Measurements from ENCODE around the gene SCAMP4. TPM values are rescaled to one million over a fixed set of nuclear protein-coding genes. Genes with fewer than 3 reads are reported as not detected.

The SCAMP4 gene
- total RNA-seq, 1 experiment from 2014 or later = 69.0 TPM

GRCh38 chr19:1858412-1859081 lies 46.7 kb upstream of the SCAMP4 start:
- Histone ChIP-seq H2AK5ac (ENCODE audit: insufficient read length, low read length) (no peak overlapping the region), H3K4ac (ENCODE audit: low read depth, low read length) (no peak overlapping the region), H4K20me1 (ENCODE audit: control insufficient read depth, insufficient read depth, insufficient read length) (no peaks in the 10 kb centered on the region), H3K23me2 (ENCODE audit: insufficient read length, low read depth, low read length, poor library complexity, severe bottlenecking) (peaks cover 20% of the 10 kb centered on the region), H3K23ac (ENCODE audit: insufficient read length, low read depth, low read length) (no peak overlapping the region), H2BK120ac (ENCODE audit: low read depth, low read length, poor library complexity, severe bottlenecking) (no peak overlapping the region), H3K79me2 (ENCODE audit: insufficient read depth, low read length) (peaks cover 36% of the 10 kb centered on the region; the same call in 1 of the 2 replicates), H3K56ac (ENCODE audit: insufficient read length, low read depth, low read length) (no peak overlapping the region), H2AFZ (ENCODE audit: low read length) (no peak overlapping the region), H3T11ph (ENCODE audit: low read length) (no peak overlapping the region), H2BK20ac (ENCODE audit: low read depth, low read length, poor library complexity, severe bottlenecking) (no peak overlapping the region), H3K27ac (ENCODE audit: insufficient read length, low read depth, low read length) (no peak overlapping the region), H3K18ac (ENCODE audit: insufficient read length, low read depth, low read length) (no peak overlapping the region), H2BK12ac (ENCODE audit: insufficient read length, low read depth, low read length) (no peak overlapping the region), H3K27me3 (ENCODE audit: insufficient read depth, low read length) (no peaks in the 10 kb centered on the region; the same call in 1 of the 2 replicates), H4K8ac (replicated peaks; ENCODE audit: insufficient read length, low read depth, low read length) (no peak overlapping the region), H3K9ac (ENCODE audit: extremely low read depth, insufficient read length, low read length) (no peak overlapping the region), H2BK5ac (ENCODE audit: insufficient read length, low read length) (no peak overlapping the region), H3K14ac (ENCODE audit: insufficient read depth, low read length) (no peak overlapping the region; the same call in 1 of the 2 replicates), H4K91ac (ENCODE audit: insufficient read length, low read depth, low read length) (no peak overlapping the region), H3K4me1 (ENCODE audit: insufficient read depth, low read length) (peaks cover 7% of the 10 kb centered on the region; the same call in 1 of the 2 replicates), H4K5ac (ENCODE audit: insufficient read length, low read depth, low read length) (no peak overlapping the region), H3K9me3 (ENCODE audit: control insufficient read depth, low read depth, low read length) (no peaks in the 10 kb centered on the region), H2BK15ac (ENCODE audit: low read depth, low read length) (no peak overlapping the region), H3K79me1 (ENCODE audit: insufficient read depth, low read depth, low read length, poor library complexity, severe bottlenecking) (peaks cover 11% of the 10 kb centered on the region), H3K4me2 (ENCODE audit: insufficient read depth, insufficient read length, low read length) (no peak overlapping the region)
- peaks cover 39 to 65% of the 10 kb centered on the region in 2 experiments for H3K4me1 Mint-ChIP-seq
- no peak for TF ChIP-seq CTCF (conservative IDR thresholded peaks at IDR 0.05)
- no peaks in the 10 kb centered on the region; a peak in 1 of 5 replicates for H3K9me3 Mint-ChIP-seq
- no peak for DNase-seq
- H3K36me3 Mint-ChIP-seq (ENCODE audit: insufficient read depth in 1 of 3, low read depth in 3 of 3) = no peaks in the 10 kb centered on the region
- no CpG with 5 or more reads among the region's 10 CpGs for WGBS (ENCODE audit: extremely low coverage, insufficient read length, low lambda C conversion rate)
- peak overlapping the region in 1 of 2 experiments; percentile 56; a peak in 2 of 5 replicates for H3K4me3 Mint-ChIP-seq
- H3K27ac Mint-ChIP-seq = no peak overlapping the region
- peaks cover 6% of the 10 kb centered on the region for H3K27me3 Mint-ChIP-seq (ENCODE audit: low read depth)

All from H9 (cell line).